ENCODE measurements around the gene PDE10A. TPM values are rescaled to one million over a fixed set of nuclear protein-coding genes. Genes with fewer than 3 reads are reported as not detected.

Gene PDE10A
- total RNA-seq, 4 donors from 2014 or later, result 2.9 to 8.8 (median 3.9) TPM

- WGBS, result 72% methylated on average over 10 of the region's 10 CpGs
- H3K36me3 ChIP-seq, result no peaks in the 10 kb centered on the region
- H3K9me3 ChIP-seq, result no peaks in the 10 kb centered on the region
- intact Hi-C loops (cut with DNase I), result no loop called here
- no peak overlapping the region for H3K27ac ChIP-seq (replicated peaks in 1 of 4)
- TF ChIP-seq POLR2A (IDR thresholded peaks at IDR 0.05; ENCODE audit: low read depth) (no peak), EP300 (IDR thresholded peaks at IDR 0.05) (no peak), CTCF (IDR thresholded peaks at IDR 0.05) (no peak), POLR2AphosphoS5 (IDR thresholded peaks at IDR 0.05) (no peak)
- peak; percentile 60 for DNase-seq (ENCODE audit: extremely low spot score)
- no peaks in the 10 kb centered on the region for H3K4me1 ChIP-seq
- H3K27me3 ChIP-seq, result peaks cover 0 to 4% (median 0%) of the 10 kb centered on the region in 4 donors
- no peak overlapping the region for H3K4me3 ChIP-seq
These were observed 16.3 kb upstream of the PDE10A start for GRCh38 chr6:165679326-165679725.

DNA sequence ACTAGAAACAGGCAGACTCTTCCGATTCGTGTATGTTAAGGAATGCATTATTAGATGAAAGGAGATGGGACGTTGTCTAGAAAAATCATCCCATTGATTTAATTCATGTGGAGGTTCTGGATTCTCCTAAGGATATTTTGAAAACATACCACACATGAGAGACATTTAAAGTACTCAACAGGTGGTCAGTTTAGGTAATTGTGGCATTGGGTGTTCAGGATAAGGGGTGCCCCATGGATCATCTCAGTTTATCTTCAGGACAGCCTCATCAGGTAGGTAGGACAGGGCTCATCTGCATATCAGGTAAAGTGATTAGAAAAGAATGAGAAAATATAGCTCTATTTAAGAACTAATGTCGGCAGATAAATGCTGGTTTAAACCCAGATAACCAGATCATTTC lies 15.9 kb upstream of the PDE10A start:
- Histone ChIP-seq H3K27ac (replicated peaks in 1 of 4) (no peak overlapping the region), H3K4me1 (no peaks in the 10 kb centered on the region), H3K4me3 (no peak overlapping the region), H3K9me3 (no peaks in the 10 kb centered on the region), H3K36me3 (no peaks in the 10 kb centered on the region), H3K27me3 (peaks cover 0 to 4% (median 0%) of the 10 kb centered on the region in 4 donors)
- intact Hi-C loops (cut with DNase I), result no loop called here
- peak; percentile 21 for DNase-seq (ENCODE audit: extremely low spot score)
- no peak for TF ChIP-seq POLR2A (IDR thresholded peaks at IDR 0.05; ENCODE audit: low read depth)
- TF ChIP-seq CTCF (IDR thresholded peaks at IDR 0.05), result no peak
- TF ChIP-seq POLR2AphosphoS5 (IDR thresholded peaks at IDR 0.05), result no peak
- no peak for TF ChIP-seq EP300 (IDR thresholded peaks at IDR 0.05)
- 74% methylated on average over 4 of the region's 4 CpGs for WGBS

- H3K27me3 ChIP-seq, result peaks cover 0 to 4% (median 0%) of the 10 kb centered on the region in 4 donors
- TF ChIP-seq EP300 (IDR thresholded peaks at IDR 0.05) (no peak), POLR2A (IDR thresholded peaks at IDR 0.05; ENCODE audit: low read depth) (no peak), POLR2AphosphoS5 (IDR thresholded peaks at IDR 0.05) (no peak), CTCF (IDR thresholded peaks at IDR 0.05) (no peak)
- H3K4me1 ChIP-seq, result no peaks in the 10 kb centered on the region
- H3K4me3 ChIP-seq, result no peak overlapping the region
- DNase-seq (ENCODE audit: extremely low spot score), result peak; percentile 37
- no peaks in the 10 kb centered on the region for H3K9me3 ChIP-seq
- intact Hi-C loops (cut with DNase I), result no loop called here
- no peaks in the 10 kb centered on the region for H3K36me3 ChIP-seq
- WGBS, result 91% methylated on average over 10 of the region's 10 CpGs
- no peak overlapping the region for H3K27ac ChIP-seq (replicated peaks in 1 of 4)
These were observed 15.4 kb upstream of the PDE10A start for GRCh38 chr6:165678429-165678828.

- intact Hi-C loops (cut with DNase I), result no loop called here
- WGBS, result 78% methylated on average over 6 of the region's 6 CpGs
- H3K4me1 ChIP-seq, result no peaks in the 10 kb centered on the region
- H3K27ac ChIP-seq (replicated peaks in 1 of 4), result no peak overlapping the region
- TF ChIP-seq CTCF (IDR thresholded peaks at IDR 0.05) (no peak), POLR2A (IDR thresholded peaks at IDR 0.05; ENCODE audit: low read depth) (no peak), POLR2AphosphoS5 (IDR thresholded peaks at IDR 0.05) (no peak), EP300 (IDR thresholded peaks at IDR 0.05) (no peak)
- H3K36me3 ChIP-seq, result no peaks in the 10 kb centered on the region
- H3K9me3 ChIP-seq, result no peaks in the 10 kb centered on the region
- H3K4me3 ChIP-seq, result no peak overlapping the region
- H3K27me3 ChIP-seq, result peaks cover 0 to 4% (median 0%) of the 10 kb centered on the region in 4 donors
- DNase-seq (ENCODE audit: extremely low spot score), result peak; percentile 70
These were observed 14.1 kb upstream of the PDE10A start for GRCh38 chr6:165677091-165677490.

GRCh38 chr6:165676435-165677068 lies 13.5 kb upstream of the PDE10A start:
- whole genome bisulfite sequencing, result 66% methylated on average over 17 of the region's 18 CpGs

More at GRCh38 chr6:165676435-165677068, 13.5 kb upstream of the PDE10A start:
- TF ChIP-seq POLR2AphosphoS5 (IDR thresholded peaks at IDR 0.05) (no peak), CTCF (IDR thresholded peaks at IDR 0.05) (peak in 1 of 3 experiments; percentile 23)
- DNase-seq (ENCODE audit: extremely low spot score), result no peak
- peaks cover 0 to 5% (median 0%) of the 10 kb centered on the region in 4 donors for H3K27me3 ChIP-seq
- no peaks in the 10 kb centered on the region for H3K36me3 ChIP-seq
- H3K27ac ChIP-seq (replicated peaks in 1 of 4), result no peak overlapping the region
- intact Hi-C loops (cut with DNase I), result no loop called here
- H3K4me1 ChIP-seq, result no peaks in the 10 kb centered on the region
- no peak overlapping the region for H3K4me3 ChIP-seq
- no peaks in the 10 kb centered on the region for H3K9me3 ChIP-seq

Measured in esophagus muscularis mucosa (tissue), 4 donors.